VCaP (cell line): ENCODE results near the gene EHD1.

Experiments
- H3K27ac ChIP-seq: fragments of 450-650 bp; 2 replicates; pipeline ENCODE4 v1.5.1; 2017
- CTCF ChIP-seq: fragments of 450-650 bp; conservative IDR thresholded peaks from 2 replicates; pipeline ENCODE4 v1.5.1; 2017; ENCODE audit warnings: mild to moderate bottlenecking, moderate library complexity

The EHD1 gene

GRCh38 chr11:64835616-64836447, 42.6 kb downstream of the EHD1 start:
- no peak overlapping the region for H3K27ac ChIP-seq
- TF ChIP-seq CTCF: no peak

GRCh38 chr11:64834723-64835615, 43.5 kb downstream of the EHD1 start:
- no peak for TF ChIP-seq CTCF
- no peak overlapping the region for H3K27ac ChIP-seq

GRCh38 chr11:64834031-64834722, 44.2 kb downstream of the EHD1 start:
- no peak for TF ChIP-seq CTCF

GRCh38 chr11:64833509-64833908, 44.9 kb downstream of the EHD1 start:
- TF ChIP-seq CTCF: no peak
- no peak overlapping the region for H3K27ac ChIP-seq

More at GRCh38 chr11:64834031-64834722, 44.2 kb downstream of the EHD1 start:
- H3K27ac ChIP-seq: no peak overlapping the region

GRCh38 chr11:64833198-64833502, 45.3 kb downstream of the EHD1 start:
- H3K27ac ChIP-seq: no peak overlapping the region
- no peak for TF ChIP-seq CTCF

GRCh38 chr11:64832467-64833197, 45.8 kb downstream of the EHD1 start:
- H3K27ac ChIP-seq: no peak overlapping the region
- TF ChIP-seq CTCF: no peak
